H9 (cell line): ENCODE results near the gene KRT1. TPM values are rescaled to one million over a fixed set of nuclear protein-coding genes. Genes with fewer than 3 reads are reported as not detected.

Source experiments
- DNase-seq: peaks from one replicate; pipeline ENCODE4 v3.0.0-alpha.2; 2017
- H2AFZ ChIP-seq: one replicate; pipeline ENCODE4 v1.6.1; 2013; ENCODE audit warnings: mild to moderate bottlenecking, low read length, control low read depth, moderate library complexity
- H2AK5ac ChIP-seq: 2 replicates; pipeline ENCODE4 v1.6.1; 2013; ENCODE audit warnings: low read length, control low read depth, mixed read lengths; ENCODE audit not compliant: insufficient read length
- H2BK120ac ChIP-seq: one replicate; pipeline ENCODE4 v1.6.1; 2013; ENCODE audit warnings: low read depth, mild to moderate bottlenecking, low read length, control low read depth, inconsistent platforms; ENCODE audit not compliant: poor library complexity, severe bottlenecking
- H2BK12ac ChIP-seq: 2 replicates; pipeline ENCODE4 v1.6.1; 2013; ENCODE audit warnings: low read length, control low read depth, mixed read lengths, low read depth; ENCODE audit not compliant: insufficient read length
- H2BK15ac ChIP-seq: 2 replicates; pipeline ENCODE4 v1.6.1; 2013; ENCODE audit warnings: low read depth, low read length, control low read depth
- H2BK20ac ChIP-seq: one replicate; pipeline ENCODE4 v1.6.1; 2013; ENCODE audit warnings: low read depth, mild to moderate bottlenecking, low read length, control low read depth, inconsistent platforms; ENCODE audit not compliant: poor library complexity, severe bottlenecking
- H2BK5ac ChIP-seq: 2 replicates; pipeline ENCODE4 v1.6.1; 2013; ENCODE audit warnings: low read length, control low read depth, mixed read lengths; ENCODE audit not compliant: insufficient read length
- H3K14ac ChIP-seq: 2 replicates; pipeline ENCODE4 v1.6.1; 2013; ENCODE audit warnings: low read length, control low read depth; ENCODE audit not compliant: insufficient read depth
- H3K18ac ChIP-seq: 2 replicates; pipeline ENCODE4 v1.6.1; 2013; ENCODE audit warnings: low read depth, mild to moderate bottlenecking, mixed read lengths, low read length, control low read depth; ENCODE audit not compliant: insufficient read length
- H3K23ac ChIP-seq: 2 replicates; pipeline ENCODE4 v1.6.1; 2013; ENCODE audit warnings: low read length, control low read depth, mixed read lengths, low read depth; ENCODE audit not compliant: insufficient read length
- H3K23me2 ChIP-seq: 2 replicates; pipeline ENCODE4 v1.6.1; 2013; ENCODE audit warnings: low read depth, mild to moderate bottlenecking, mixed read lengths, low read length, control low read depth; ENCODE audit not compliant: insufficient read length, poor library complexity, severe bottlenecking
- H3K27ac ChIP-seq: 2 replicates; pipeline ENCODE4 v1.5.1; 2013; ENCODE audit warnings: low read length, control low read depth, mixed read lengths, low read depth; ENCODE audit not compliant: insufficient read length
- H3K27me3 ChIP-seq: 2 replicates; pipeline ENCODE4 v1.6.1; 2013; ENCODE audit warnings: low read length, control low read depth, inconsistent platforms; ENCODE audit not compliant: insufficient read depth
- H3K4ac ChIP-seq: 2 replicates; pipeline ENCODE4 v1.6.1; 2013; ENCODE audit warnings: low read depth, mild to moderate bottlenecking, control low read depth, inconsistent platforms, low read length, moderate library complexity
- H3K4me1 ChIP-seq: 2 replicates; pipeline ENCODE4 v1.6.1; 2013; ENCODE audit warnings: low read length, control low read depth, inconsistent platforms; ENCODE audit not compliant: insufficient read depth
- H3K4me2 ChIP-seq: 2 replicates; pipeline ENCODE4 v1.6.1; 2013; ENCODE audit warnings: low read length, control low read depth, mixed read lengths; ENCODE audit not compliant: insufficient read length, insufficient read depth
- H3K56ac ChIP-seq: 2 replicates; pipeline ENCODE4 v1.6.1; 2013; ENCODE audit warnings: low read depth, mild to moderate bottlenecking, mixed read lengths, low read length, control low read depth; ENCODE audit not compliant: insufficient read length
- H3K79me1 ChIP-seq: 2 replicates; pipeline ENCODE4 v1.6.1; 2013; ENCODE audit warnings: low read depth, mild to moderate bottlenecking, moderate library complexity, low read length, control low read depth, inconsistent platforms; ENCODE audit not compliant: insufficient read depth, poor library complexity, severe bottlenecking
- H3K79me2 ChIP-seq: 2 replicates; pipeline ENCODE4 v1.6.1; 2013; ENCODE audit warnings: low read length, control low read depth, inconsistent platforms; ENCODE audit not compliant: insufficient read depth
- H3K9ac ChIP-seq: 2 replicates; pipeline ENCODE4 v1.6.1; 2013; ENCODE audit warnings: low read length, control low read depth, mixed read lengths; ENCODE audit not compliant: insufficient read length; ENCODE audit errors: extremely low read depth
- H3K9me3 ChIP-seq: one replicate; pipeline ENCODE4 v1.6.1; 2013; ENCODE audit warnings: low read depth, low read length, inconsistent platforms; ENCODE audit not compliant: control insufficient read depth
- H3T11ph ChIP-seq: one replicate; pipeline ENCODE4 v1.6.1; 2013; ENCODE audit warnings: mild to moderate bottlenecking, low read length, control low read depth, inconsistent platforms
- H4K20me1 ChIP-seq: one replicate; pipeline ENCODE4 v1.6.1; 2013; ENCODE audit not compliant: control insufficient read depth, insufficient read length, insufficient read depth
- H4K5ac ChIP-seq: 2 replicates; pipeline ENCODE4 v1.6.1; 2013; ENCODE audit warnings: low read depth, mild to moderate bottlenecking, mixed read lengths, low read length, control low read depth; ENCODE audit not compliant: insufficient read length
- H4K8ac ChIP-seq: replicated peaks from 2 replicates; pipeline ENCODE4 v1.6.1; 2013; ENCODE audit warnings: low read length, control low read depth, mixed read lengths, low read depth; ENCODE audit not compliant: insufficient read length
- H4K91ac ChIP-seq: 2 replicates; pipeline ENCODE4 v1.6.1; 2013; ENCODE audit warnings: low read depth, mild to moderate bottlenecking, moderate library complexity, mixed read lengths, low read length, control low read depth; ENCODE audit not compliant: insufficient read length
- H3K27ac Mint-ChIP-seq, 3 experiments: 2 replicates in 2 of 3; 3 replicates in 1 of 3; pipeline ENCODE4 v1.8.0; 2020 to 2021; ENCODE audit warnings: mixed read lengths in 3 of 3, mild to moderate bottlenecking in 1 of 3, moderate library complexity in 1 of 3
- H3K27me3 Mint-ChIP-seq: 2 replicates; pipeline ENCODE4 v1.8.0; 2021; ENCODE audit warnings: low read depth, mild to moderate bottlenecking, moderate library complexity, mixed read lengths
- H3K36me3 Mint-ChIP-seq, 3 experiments: 2 replicates in 2 of 3; 3 replicates in 1 of 3; pipeline ENCODE4 v1.8.0; 2020 to 2021; ENCODE audit warnings: low read depth in 3 of 3, mixed read lengths in 3 of 3; ENCODE audit not compliant: insufficient read depth in 1 of 3
- H3K4me1 Mint-ChIP-seq, 2 experiments: 2 replicates each; pipeline ENCODE4 v1.8.0; 2020; ENCODE audit warnings: mixed read lengths in 2 of 2
- H3K4me3 Mint-ChIP-seq, 2 experiments: 2 replicates in 1 of 2; 3 replicates in 1 of 2; pipeline ENCODE4 v1.8.0; 2020 to 2021; ENCODE audit warnings: mild to moderate bottlenecking in 2 of 2, mixed read lengths in 2 of 2, moderate library complexity in 1 of 2
- H3K9me3 Mint-ChIP-seq, 2 experiments: 2 replicates in 1 of 2; 3 replicates in 1 of 2; pipeline ENCODE4 v1.8.0; 2020; ENCODE audit warnings: mild to moderate bottlenecking in 2 of 2, mixed read lengths in 2 of 2, moderate library complexity in 1 of 2
- WGBS: extraction: QIAGEN DNeasy Blood & Tissue Kit; methylation state at CpG from one replicate; pipeline ENCODE4 v1.1.7; 2013; ENCODE audit warnings: missing lambda C conversion rate, low lambda C conversion rate, mixed read lengths; ENCODE audit not compliant: insufficient read length; ENCODE audit errors: extremely low coverage; 5-methylcytosine and 5-hydroxymethylcytosine counted together
- total RNA-seq: library from RNA; stranded (reverse); gene quantifications from 2 replicates; pipeline ENCODE4 v1.2.1, GENCODE V29; 2021
- TF ChIP-seq, protein P1 (sequence below): fragments of 200-600 bp; sonication (generic); conservative IDR thresholded peaks from 3 replicates; pipeline ENCODE4 v1.8.0; 2021; ENCODE audit warnings: antibody characterized with exemption, mild to moderate bottlenecking

Gene KRT1
- total RNA-seq, 1 experiment from 2014 or later: not detected

DNA sequence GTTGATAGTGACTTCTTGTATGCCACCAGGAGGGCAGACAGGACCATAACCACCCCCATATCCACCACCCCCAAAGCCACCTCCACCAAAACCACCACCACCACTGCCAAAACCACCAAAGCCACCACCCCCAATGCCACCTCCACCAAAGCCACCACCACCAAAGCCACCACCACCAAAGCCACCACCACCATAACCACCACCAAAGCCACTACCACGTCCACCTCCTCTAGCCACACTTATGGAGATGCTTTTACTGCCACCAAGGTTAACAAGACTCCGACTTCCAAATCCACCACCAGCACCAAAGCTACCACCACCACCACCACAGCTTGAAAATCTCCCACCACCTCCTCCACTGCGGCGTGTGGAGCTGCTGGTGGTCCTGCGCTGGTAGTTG is 332 bp downstream of the KRT1 start:
- Histone ChIP-seq H2BK5ac (no peak overlapping the region), H2BK15ac (no peak overlapping the region), H3K4me1 (no peaks in the 10 kb centered on the region), H3K56ac (no peak overlapping the region), H3K9me3 (no peaks in the 10 kb centered on the region), H3K27me3 (no peaks in the 10 kb centered on the region; the same call in 1 of the 2 replicates), H3K9ac (no peak overlapping the region), H3K4me2 (no peak overlapping the region), H3K27ac (no peak overlapping the region), H3T11ph (no peak overlapping the region), H2BK12ac (no peak overlapping the region), H4K91ac (no peak overlapping the region), H2AFZ (no peak overlapping the region), H3K14ac (no peak overlapping the region), H2BK20ac (no peak overlapping the region), H3K23me2 (no peaks in the 10 kb centered on the region), H3K18ac (no peak overlapping the region), H3K23ac (no peak overlapping the region), H4K8ac (no peak overlapping the region), H2AK5ac (no peak overlapping the region), H4K5ac (no peak overlapping the region), H2BK120ac (no peak overlapping the region), H3K4ac (no peak overlapping the region), H3K79me1 (no peaks in the 10 kb centered on the region), H4K20me1 (no peaks in the 10 kb centered on the region), H3K79me2 (no peaks in the 10 kb centered on the region)
- H3K9me3 Mint-ChIP-seq: no peaks in the 10 kb centered on the region
- H3K4me3 Mint-ChIP-seq: no peak overlapping the region
- WGBS: no CpG with 5 or more reads among the region's 5 CpGs
- no peak for DNase-seq
- peaks cover 39% of the 10 kb centered on the region for H3K27me3 Mint-ChIP-seq
- H3K4me1 Mint-ChIP-seq: peaks cover 0 to 5% of the 10 kb centered on the region in 2 experiments; a peak in 2 of 4 replicates
- TF ChIP-seq, protein P1, sequence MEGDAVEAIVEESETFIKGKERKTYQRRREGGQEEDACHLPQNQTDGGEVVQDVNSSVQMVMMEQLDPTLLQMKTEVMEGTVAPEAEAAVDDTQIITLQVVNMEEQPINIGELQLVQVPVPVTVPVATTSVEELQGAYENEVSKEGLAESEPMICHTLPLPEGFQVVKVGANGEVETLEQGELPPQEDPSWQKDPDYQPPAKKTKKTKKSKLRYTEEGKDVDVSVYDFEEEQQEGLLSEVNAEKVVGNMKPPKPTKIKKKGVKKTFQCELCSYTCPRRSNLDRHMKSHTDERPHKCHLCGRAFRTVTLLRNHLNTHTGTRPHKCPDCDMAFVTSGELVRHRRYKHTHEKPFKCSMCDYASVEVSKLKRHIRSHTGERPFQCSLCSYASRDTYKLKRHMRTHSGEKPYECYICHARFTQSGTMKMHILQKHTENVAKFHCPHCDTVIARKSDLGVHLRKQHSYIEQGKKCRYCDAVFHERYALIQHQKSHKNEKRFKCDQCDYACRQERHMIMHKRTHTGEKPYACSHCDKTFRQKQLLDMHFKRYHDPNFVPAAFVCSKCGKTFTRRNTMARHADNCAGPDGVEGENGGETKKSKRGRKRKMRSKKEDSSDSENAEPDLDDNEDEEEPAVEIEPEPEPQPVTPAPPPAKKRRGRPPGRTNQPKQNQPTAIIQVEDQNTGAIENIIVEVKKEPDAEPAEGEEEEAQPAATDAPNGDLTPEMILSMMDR: no peak
- no peak overlapping the region for H3K27ac Mint-ChIP-seq
- H3K36me3 Mint-ChIP-seq: no peaks in the 10 kb centered on the region
